DND-41 (cell line): ENCODE measurements around the gene DSC1.

ENCODE experiments used
- CTCF ChIP-seq: IDR thresholded peaks from 2 replicates; pipeline ENCODE4 v1.5.1; 2012; ENCODE audit warnings: borderline replicate concordance, low read length, moderate library complexity, mild to moderate bottlenecking; ENCODE audit not compliant: poor library complexity, severe bottlenecking; ENCODE audit errors: extremely low read depth
- EZH2 ChIP-seq: IDR thresholded peaks from 3 replicates; pipeline ENCODE4 v1.6.1; 2012; ENCODE audit warnings: borderline replicate concordance, low read depth, mild to moderate bottlenecking, moderate library complexity, low read length, inconsistent platforms; ENCODE audit not compliant: severe bottlenecking

- TF ChIP-seq CTCF (no peak), EZH2 (no peak)
Measured at GRCh38 chr18:31093880-31094279, 68.8 kb downstream of the DSC1 start.
